GM18907 (cell line): ENCODE data around the gene KIF1A.

ENCODE experiments used
- ATAC-seq: cut with Tn5 transposase; IDR thresholded peaks from one replicate; pipeline ENCODE4 v1.9.1; 2021; ENCODE audit warnings: mild to moderate bottlenecking, moderate library complexity; ENCODE audit not compliant: unreplicated experiment

KIF1A gene

GRCh38 chr2:240799033-240799820 lies 20.8 kb downstream of the KIF1A start:
- ATAC-seq: no peak

DNA sequence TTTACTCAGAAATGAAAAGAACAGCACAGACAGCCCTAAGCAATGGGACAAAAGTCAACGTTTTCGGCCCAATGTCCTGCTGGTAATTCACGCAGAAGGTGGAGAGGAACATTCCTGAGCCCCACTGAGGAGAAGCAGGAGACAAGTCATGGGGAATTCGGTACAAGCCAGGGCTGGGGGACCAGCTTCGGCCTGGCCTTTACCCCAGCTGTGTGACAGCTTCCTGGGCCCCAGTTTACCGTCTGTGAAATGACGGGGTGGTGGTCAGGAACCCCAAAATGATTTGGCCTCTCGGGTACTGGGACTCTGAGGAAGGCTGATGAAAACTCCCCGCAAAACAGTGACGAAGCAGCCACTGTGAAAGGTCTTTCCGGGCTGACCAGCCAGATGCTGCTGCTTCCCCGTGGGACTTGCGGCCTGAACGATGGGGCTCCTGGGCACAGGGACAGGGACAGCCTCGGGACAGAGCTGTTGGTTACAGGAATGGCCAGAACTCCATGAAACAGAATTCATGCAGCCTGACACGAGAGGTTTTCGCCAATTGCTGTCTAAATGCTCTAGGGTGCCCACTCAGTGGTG lies 21.6 kb downstream of the KIF1A start:
- no peak for ATAC-seq

DNA sequence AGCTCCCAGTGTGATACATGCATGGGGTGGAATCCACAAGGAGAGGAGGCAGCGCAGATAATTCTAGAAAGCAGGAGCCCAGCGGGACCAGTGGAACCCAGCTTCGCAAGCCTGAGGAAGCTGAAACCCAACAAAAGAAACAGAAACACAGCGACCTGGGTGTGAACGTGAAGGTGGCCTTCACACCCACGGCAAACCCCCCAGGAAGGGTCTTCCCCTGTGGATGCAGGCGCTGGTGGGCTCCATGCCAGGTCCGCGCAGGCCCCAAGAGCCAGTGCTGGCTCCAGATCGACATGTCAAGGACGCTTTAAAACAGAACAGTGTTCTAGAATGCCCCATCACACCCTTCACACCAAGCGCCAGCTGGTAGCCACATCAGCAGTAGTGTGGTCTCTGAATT lies 22.1 kb downstream of the KIF1A start:
- ATAC-seq: no peak

- no peak for ATAC-seq
Observed at GRCh38 chr2:240797500-240797895, 22.5 kb downstream of the KIF1A start.

- no peak for ATAC-seq
Observed at GRCh38 chr2:240796543-240797499, 23.2 kb downstream of the KIF1A start.

DNA sequence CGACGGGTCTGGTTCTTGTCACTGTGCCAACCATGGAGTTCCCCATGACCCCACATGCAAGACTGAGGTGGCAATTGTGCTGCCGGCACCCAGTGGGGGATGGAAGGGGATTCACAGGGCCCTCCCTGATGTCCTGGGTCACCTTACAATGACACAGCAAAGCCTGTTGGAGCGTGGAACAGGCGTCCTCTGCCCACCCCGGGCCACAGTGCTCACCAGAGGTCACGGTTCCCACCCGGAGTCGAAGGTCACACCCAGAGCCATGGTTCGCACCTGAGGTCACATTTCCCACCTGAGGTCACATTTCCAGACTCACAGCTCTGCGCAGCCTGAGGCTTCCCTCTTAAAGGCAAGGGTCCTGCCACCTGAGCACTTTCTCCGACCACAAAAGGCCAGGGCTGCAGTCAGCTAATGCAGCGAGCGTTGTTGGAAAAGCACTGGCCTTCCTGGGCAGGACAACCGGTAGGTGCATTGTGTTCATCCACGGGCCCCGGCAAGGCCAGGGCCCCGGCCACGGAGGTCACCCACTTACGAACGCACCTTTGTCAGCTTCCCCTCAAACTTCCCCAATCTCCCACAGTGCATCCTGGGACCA lies 24.0 kb downstream of the KIF1A start:
- ATAC-seq: no peak

DNA sequence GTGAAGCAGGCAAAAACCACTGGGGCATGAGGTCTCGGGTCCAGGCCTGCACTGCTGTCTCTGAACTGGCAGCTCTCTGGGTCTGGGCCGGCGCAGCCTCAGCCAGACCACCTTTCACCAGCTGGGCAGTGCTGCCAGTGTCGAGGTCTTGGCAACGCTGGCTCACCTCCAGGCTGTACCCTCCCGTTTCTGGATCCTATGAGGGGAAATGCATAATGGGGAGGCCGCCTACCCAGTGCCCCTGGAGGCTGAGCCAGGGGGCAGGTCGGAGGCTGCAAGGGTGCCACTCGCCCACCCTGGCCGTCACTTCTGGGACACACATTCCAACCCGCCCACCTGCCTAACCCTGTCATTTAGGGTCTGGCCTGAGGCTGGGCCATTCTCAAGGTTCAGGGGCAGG lies 24.6 kb downstream of the KIF1A start:
- no peak for ATAC-seq

- no peak for ATAC-seq
Observed at GRCh38 chr2:240794178-240794721, 25.8 kb downstream of the KIF1A start.

GRCh38 chr2:240793313-240794177 lies 26.5 kb downstream of the KIF1A start:
- no peak for ATAC-seq

- no peak for ATAC-seq
Observed at GRCh38 chr2:240792629-240793312, 27.2 kb downstream of the KIF1A start.

DNA sequence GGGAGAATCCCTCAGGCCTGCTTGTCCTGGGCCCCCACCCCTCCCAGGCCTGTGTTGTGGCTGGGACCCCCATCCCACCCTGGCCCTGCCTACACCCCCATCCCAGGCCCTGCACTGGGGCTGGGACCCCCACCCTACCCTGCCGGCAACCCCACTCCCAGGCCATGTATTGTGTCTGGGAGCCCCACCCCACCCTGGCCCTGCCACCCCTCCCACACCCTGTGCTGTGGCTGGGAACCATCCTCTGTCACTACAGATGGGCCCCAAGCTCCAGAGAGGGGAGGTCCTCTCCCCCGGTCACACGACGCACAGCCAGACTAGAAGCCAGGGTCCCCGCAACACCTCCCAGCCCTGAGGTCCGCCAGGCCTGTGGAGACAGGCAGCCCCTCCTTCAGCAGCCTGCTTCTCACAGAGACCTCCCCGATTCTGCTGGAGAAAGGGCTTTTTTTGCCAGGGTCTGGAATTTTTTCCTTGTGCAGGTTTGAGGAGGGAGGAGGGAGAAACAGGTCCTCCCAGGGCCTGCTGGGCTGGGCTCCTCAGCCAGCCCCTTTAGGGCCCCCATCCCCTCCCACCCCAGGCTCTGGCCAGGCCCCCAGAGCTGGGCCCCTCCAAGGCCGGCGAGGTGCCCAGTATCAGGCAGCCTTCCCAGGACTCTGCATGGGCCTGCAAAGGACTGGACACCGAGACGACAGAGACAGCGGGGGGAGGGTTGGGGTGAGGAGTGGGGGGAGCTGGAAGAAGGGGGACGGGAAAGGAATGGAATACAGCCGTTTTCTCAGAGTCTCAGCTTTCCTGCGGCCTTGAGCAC lies 28.0 kb downstream of the KIF1A start:
- ATAC-seq: no peak

DNA sequence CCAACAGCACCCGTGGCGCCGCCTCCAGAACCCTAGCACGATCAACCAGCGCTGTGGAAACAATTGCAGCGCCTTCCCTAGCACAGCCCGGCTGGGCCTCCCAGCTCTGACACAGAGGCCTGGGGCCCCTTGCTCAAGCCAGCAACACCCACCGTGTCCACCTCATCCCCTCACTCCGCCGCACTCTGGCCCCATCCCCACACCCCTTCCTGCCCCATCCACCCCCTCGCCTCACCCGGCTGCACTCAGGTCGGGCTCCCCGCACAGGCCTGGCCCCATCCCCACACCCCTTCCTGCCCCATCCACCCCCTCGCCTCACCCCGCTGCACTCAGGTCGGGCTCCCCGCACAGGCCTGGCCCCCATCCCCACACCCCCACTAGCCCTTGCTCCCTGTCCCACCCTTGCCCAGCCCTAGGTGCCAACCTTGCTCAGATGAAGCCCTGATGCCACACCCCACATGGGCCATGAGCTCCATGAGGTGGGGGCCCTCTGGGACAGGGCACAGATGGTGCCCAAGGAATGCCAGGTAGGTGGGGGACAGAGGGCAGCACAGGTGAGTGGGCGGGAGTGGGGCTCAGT lies 28.7 kb downstream of the KIF1A start:
- no peak for ATAC-seq

GRCh38 chr2:240790370-240791220 lies 29.4 kb downstream of the KIF1A start:
- ATAC-seq: no peak

- ATAC-seq: no peak
Observed at GRCh38 chr2:240789501-240790369, 30.3 kb downstream of the KIF1A start.

DNA sequence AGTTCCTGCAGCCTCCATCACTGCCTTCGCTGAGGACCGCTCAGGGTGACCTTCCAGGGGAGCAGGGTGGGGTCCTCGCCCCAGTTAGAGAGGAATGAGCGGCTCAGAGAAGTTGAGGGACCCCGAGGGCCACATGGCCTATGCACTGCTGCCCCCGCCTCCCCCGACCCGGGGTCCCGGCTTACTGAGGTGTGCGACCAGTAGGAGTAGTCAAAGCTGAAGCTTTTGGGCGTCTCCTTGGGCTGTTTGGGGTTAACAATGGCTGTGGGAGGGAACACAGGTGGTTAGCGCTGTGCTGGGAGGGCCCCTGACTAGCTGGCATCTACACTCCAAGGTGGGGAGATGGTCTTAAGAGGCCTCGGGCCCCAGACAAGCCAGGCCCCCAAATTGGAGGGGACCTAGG lies 31.0 kb downstream of the KIF1A start:
- ATAC-seq: no peak

DNA sequence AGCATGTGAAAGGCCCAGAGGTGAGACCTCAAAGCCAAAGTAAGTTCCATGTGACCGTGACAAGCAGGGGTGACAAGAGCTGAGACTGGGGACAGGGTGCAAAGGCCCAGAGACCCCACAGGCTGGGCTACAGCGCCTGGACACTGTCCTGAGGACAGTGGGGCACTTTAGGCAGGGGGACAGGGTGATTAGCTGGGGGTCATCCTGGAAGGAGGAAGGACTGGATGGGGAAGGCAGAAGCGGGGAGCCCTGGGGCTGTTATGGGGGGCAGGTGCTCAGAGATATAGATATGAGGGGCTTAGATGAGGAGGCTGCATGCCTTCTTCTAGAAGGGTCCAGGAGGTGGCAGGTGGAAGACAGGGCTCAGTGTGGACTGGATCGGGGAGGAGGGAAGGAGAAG lies 31.5 kb downstream of the KIF1A start:
- ATAC-seq: no peak
